ENCODE data around the gene IDH3A.

IDH3A gene

DNA sequence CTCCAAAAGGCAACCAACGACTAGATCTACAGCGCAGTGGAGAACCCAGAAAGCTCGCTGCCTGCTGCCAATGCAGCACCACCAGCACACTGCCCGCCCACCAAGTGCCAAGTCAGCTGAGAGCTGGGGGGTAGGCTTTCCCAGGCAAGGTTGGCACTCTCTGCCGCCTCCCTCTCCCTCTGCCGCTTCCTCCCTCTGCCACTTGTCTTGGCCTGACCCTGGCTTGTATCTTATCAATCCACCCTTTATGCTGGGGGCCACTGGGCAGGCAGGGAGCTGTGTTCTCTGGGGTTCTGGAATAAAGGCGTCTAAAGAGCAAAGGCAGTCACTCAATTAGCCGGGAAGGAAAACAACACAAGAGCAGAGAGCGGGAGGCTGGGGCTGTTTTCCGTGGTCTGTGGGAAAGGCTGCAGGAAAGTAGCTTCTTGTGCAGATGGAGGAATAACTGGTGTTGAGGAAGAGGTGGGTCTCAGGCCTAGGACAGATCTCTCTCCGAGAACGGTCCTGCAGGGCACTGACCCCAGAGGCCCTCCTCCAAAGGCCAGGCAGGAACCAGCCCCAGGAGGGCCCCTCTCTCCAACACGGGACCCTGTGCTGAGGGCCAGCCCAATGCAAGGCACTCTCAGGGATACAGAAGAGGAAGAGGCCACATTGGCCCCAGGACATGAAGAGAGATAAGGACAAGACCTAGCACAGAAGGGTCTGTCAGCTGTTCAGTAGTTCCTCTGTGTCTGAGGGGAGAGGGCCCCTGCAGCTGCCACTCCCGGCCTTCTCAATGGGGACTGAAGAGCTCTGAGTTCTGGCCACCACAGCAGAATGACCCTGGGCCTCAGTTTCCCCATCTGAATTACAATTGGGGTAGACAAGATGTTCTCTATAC lies 54.4 kb downstream of the IDH3A start:
- no CpG with 5 or more reads among the region's 14 CpGs for WGBS (ENCODE audit: extremely low coverage, insufficient coverage, low lambda C conversion rate)
- Histone ChIP-seq H3K27ac (ENCODE audit: low read depth, low read length) (no peak overlapping the region), H4K5ac (ENCODE audit: low read length) (no peak overlapping the region), H2AK5ac (ENCODE audit: low read length) (no peak overlapping the region), H3K23ac (ENCODE audit: low read length) (no peak overlapping the region), H3K9ac (ENCODE audit: low read length) (no peak overlapping the region), H2BK5ac (ENCODE audit: low read length) (no peak overlapping the region), H3K18ac (ENCODE audit: low read length) (no peak overlapping the region), H3K4me2 (ENCODE audit: low read length) (no peak overlapping the region), H3K27me3 (ENCODE audit: insufficient read depth, low read length, poor library complexity) (no peaks in the 10 kb centered on the region), H3K79me2 (ENCODE audit: control insufficient read depth, insufficient read depth, low read length) (no peaks in the 10 kb centered on the region), H3K36me3 (ENCODE audit: control insufficient read depth, insufficient read depth, low read length) (no peaks in the 10 kb centered on the region), H4K8ac (ENCODE audit: low read depth, low read length) (no peak overlapping the region), H3K4me3 (ENCODE audit: low read length) (no peak overlapping the region), H3K4ac (ENCODE audit: low read depth, low read length) (no peak overlapping the region), H3K4me1 (ENCODE audit: control insufficient read depth, low read depth, low read length) (no peaks in the 10 kb centered on the region), H3K56ac (ENCODE audit: low read length) (no peak overlapping the region), H2BK15ac (replicated peaks; ENCODE audit: low read depth) (no peak overlapping the region), H3K79me1 (ENCODE audit: low read length) (no peaks in the 10 kb centered on the region), H2BK120ac (ENCODE audit: low read depth, low read length) (no peak overlapping the region)
- DNase-seq, result no peak

DNA sequence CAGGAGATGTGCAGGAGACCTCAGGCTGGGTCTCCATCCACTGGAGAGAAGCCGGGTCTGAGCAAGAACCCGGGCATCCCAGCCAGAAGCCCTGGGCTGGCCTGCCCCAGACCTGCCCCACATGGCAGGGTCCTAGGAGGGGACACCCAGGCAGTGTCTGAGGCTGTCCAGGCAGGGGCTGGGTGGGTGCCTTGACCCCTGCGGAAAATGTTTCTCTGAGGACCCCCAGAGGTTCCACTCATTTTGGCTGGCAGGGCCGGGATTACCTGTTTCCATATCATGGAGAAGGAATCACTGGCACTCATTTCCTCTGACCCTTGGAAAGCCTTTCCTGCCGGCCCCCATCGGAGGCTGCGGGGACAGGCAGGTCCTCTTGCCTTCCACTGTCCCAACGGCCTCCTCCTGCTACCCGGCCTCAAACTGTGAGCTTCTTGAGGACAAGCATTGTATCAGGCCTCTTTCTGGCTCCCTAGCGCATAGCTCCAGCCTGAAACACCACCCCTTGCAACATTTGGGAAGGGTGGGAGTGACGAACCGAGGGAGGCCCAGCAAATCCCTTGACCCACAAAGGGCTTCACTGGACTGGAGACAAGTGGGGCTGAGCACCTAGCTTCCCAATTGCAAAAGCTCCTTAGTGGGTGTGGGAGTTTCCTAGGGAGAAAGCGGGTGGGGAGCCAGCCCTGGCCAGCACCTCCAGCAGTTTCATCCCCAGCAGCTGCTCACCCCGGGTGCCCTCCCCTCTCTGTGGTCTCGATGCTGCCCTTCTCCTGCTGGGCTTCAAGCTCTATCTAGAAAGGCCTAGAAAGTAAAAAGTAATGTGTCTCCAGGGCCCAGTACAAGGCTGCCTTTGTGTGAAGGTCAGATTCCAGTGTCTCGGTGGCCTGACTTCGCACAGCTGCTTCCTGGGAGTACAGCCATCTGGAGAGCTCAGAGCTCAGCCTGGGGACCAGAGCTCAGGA lies 55.5 kb downstream of the IDH3A start:
- H2BK15ac ChIP-seq (replicated peaks; ENCODE audit: low read depth), result no peak overlapping the region
- no peak overlapping the region for H4K5ac ChIP-seq (ENCODE audit: low read length)
- no peak overlapping the region for H3K23ac ChIP-seq (ENCODE audit: low read length)
- H3K79me1 ChIP-seq (ENCODE audit: low read length), result no peaks in the 10 kb centered on the region
- H4K8ac ChIP-seq (ENCODE audit: low read depth, low read length), result no peak overlapping the region
- H3K79me2 ChIP-seq (ENCODE audit: control insufficient read depth, insufficient read depth, low read length), result no peaks in the 10 kb centered on the region
- H2AK5ac ChIP-seq (ENCODE audit: low read length), result no peak overlapping the region
- H2BK5ac ChIP-seq (ENCODE audit: low read length), result no peak overlapping the region
- H3K4me3 ChIP-seq (ENCODE audit: low read length), result no peak overlapping the region
- no peak overlapping the region for H2BK120ac ChIP-seq (ENCODE audit: low read depth, low read length)
- no peak overlapping the region for H3K18ac ChIP-seq (ENCODE audit: low read length)
- H3K27me3 ChIP-seq (ENCODE audit: insufficient read depth, low read length, poor library complexity), result no peaks in the 10 kb centered on the region
- WGBS (ENCODE audit: extremely low coverage, insufficient coverage, low lambda C conversion rate), result no CpG with 5 or more reads among the region's 17 CpGs
- no peak overlapping the region for H3K4ac ChIP-seq (ENCODE audit: low read depth, low read length)
- no peak overlapping the region for H3K56ac ChIP-seq (ENCODE audit: low read length)
- no peak overlapping the region for H3K27ac ChIP-seq (ENCODE audit: low read depth, low read length)
- no peaks in the 10 kb centered on the region for H3K36me3 ChIP-seq (ENCODE audit: control insufficient read depth, insufficient read depth, low read length)
- H3K4me1 ChIP-seq (ENCODE audit: control insufficient read depth, low read depth, low read length), result no peaks in the 10 kb centered on the region
- no peak overlapping the region for H3K4me2 ChIP-seq (ENCODE audit: low read length)
- no peak overlapping the region for H3K9ac ChIP-seq (ENCODE audit: low read length)
- no peak for DNase-seq

DNA sequence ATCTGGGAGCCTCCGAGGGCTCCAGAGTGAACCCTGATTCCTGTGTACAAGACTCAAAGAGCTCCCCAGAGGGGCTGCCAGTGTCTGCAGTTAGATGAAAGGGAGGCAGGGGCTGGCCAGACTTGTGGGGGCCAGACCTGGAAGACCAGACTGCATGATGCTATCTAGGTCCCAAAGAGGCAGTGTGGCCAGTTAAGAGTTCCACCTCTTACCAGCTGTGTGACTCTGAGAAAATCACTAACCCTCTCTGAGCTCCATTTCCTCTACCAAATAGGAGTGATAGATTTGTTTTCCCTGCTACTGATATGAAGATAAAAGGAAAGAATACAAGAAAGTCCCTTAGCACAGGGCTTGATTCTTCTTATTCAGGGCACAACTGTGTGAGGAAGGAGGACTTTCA lies 56.2 kb downstream of the IDH3A start:
- Histone ChIP-seq H3K9ac (ENCODE audit: low read length) (no peak overlapping the region), H3K23ac (ENCODE audit: low read length) (no peak overlapping the region), H3K4me3 (ENCODE audit: low read length) (no peak overlapping the region), H2AK5ac (ENCODE audit: low read length) (no peak overlapping the region), H2BK15ac (replicated peaks; ENCODE audit: low read depth) (no peak overlapping the region), H3K4me2 (ENCODE audit: low read length) (no peak overlapping the region), H3K27me3 (ENCODE audit: insufficient read depth, low read length, poor library complexity) (no peaks in the 10 kb centered on the region), H3K18ac (ENCODE audit: low read length) (no peak overlapping the region), H2BK5ac (ENCODE audit: low read length) (no peak overlapping the region), H3K79me2 (ENCODE audit: control insufficient read depth, insufficient read depth, low read length) (no peaks in the 10 kb centered on the region), H3K36me3 (ENCODE audit: control insufficient read depth, insufficient read depth, low read length) (no peaks in the 10 kb centered on the region), H3K79me1 (ENCODE audit: low read length) (no peaks in the 10 kb centered on the region), H3K4me1 (ENCODE audit: control insufficient read depth, low read depth, low read length) (no peaks in the 10 kb centered on the region), H4K8ac (ENCODE audit: low read depth, low read length) (no peak overlapping the region), H2BK120ac (ENCODE audit: low read depth, low read length) (no peak overlapping the region), H3K56ac (ENCODE audit: low read length) (no peak overlapping the region), H3K4ac (ENCODE audit: low read depth, low read length) (no peak overlapping the region), H3K27ac (ENCODE audit: low read depth, low read length) (no peak overlapping the region), H4K5ac (ENCODE audit: low read length) (no peak overlapping the region)
- WGBS (ENCODE audit: extremely low coverage, insufficient coverage, low lambda C conversion rate), result no CpG with 5 or more reads among the region's 1 CpG
- no peak for DNase-seq

DNA sequence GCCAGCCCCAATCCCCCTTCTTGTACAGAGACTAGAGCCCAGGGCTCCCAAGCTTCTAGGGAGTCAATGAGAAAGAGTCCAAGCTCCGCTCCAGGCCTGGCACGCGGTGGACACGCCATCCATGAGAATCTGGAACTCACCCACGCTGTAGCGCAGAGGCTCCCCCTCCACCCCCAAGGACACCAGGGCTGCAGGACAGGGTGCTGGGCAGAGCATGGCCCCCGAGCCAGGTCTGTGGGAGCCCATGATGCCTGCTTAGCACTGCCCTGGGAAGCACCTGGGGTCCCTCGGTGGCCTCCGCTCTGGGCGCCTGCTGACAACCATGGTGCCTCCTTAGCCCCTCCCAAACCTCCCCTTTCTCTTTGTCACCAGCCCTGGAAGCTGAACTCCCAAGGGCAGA lies 56.7 kb downstream of the IDH3A start:
- H3K23ac ChIP-seq (ENCODE audit: low read length), result peak overlapping the region; percentile 6
- no peak overlapping the region for H3K4ac ChIP-seq (ENCODE audit: low read depth, low read length)
- H3K9ac ChIP-seq (ENCODE audit: low read length), result no peak overlapping the region
- no peak overlapping the region for H2BK5ac ChIP-seq (ENCODE audit: low read length)
- no peak overlapping the region for H3K18ac ChIP-seq (ENCODE audit: low read length)
- H3K4me2 ChIP-seq (ENCODE audit: low read length), result no peak overlapping the region
- H3K79me2 ChIP-seq (ENCODE audit: control insufficient read depth, insufficient read depth, low read length), result no peaks in the 10 kb centered on the region
- H3K4me3 ChIP-seq (ENCODE audit: low read length), result no peak overlapping the region
- no peak overlapping the region for H3K56ac ChIP-seq (ENCODE audit: low read length)
- no peak overlapping the region for H2BK120ac ChIP-seq (ENCODE audit: low read depth, low read length)
- H4K8ac ChIP-seq (ENCODE audit: low read depth, low read length), result no peak overlapping the region
- H4K5ac ChIP-seq (ENCODE audit: low read length), result no peak overlapping the region
- H3K79me1 ChIP-seq (ENCODE audit: low read length), result no peaks in the 10 kb centered on the region
- no peak for DNase-seq
- H3K27me3 ChIP-seq (ENCODE audit: insufficient read depth, low read length, poor library complexity), result no peaks in the 10 kb centered on the region
- no CpG with 5 or more reads among the region's 10 CpGs for WGBS (ENCODE audit: extremely low coverage, insufficient coverage, low lambda C conversion rate)
- no peak overlapping the region for H2BK15ac ChIP-seq (replicated peaks; ENCODE audit: low read depth)
- no peaks in the 10 kb centered on the region for H3K36me3 ChIP-seq (ENCODE audit: control insufficient read depth, insufficient read depth, low read length)
- H2AK5ac ChIP-seq (ENCODE audit: low read length), result no peak overlapping the region
- H3K27ac ChIP-seq (ENCODE audit: low read depth, low read length), result no peak overlapping the region
- H3K4me1 ChIP-seq (ENCODE audit: control insufficient read depth, low read depth, low read length), result no peaks in the 10 kb centered on the region

DNA sequence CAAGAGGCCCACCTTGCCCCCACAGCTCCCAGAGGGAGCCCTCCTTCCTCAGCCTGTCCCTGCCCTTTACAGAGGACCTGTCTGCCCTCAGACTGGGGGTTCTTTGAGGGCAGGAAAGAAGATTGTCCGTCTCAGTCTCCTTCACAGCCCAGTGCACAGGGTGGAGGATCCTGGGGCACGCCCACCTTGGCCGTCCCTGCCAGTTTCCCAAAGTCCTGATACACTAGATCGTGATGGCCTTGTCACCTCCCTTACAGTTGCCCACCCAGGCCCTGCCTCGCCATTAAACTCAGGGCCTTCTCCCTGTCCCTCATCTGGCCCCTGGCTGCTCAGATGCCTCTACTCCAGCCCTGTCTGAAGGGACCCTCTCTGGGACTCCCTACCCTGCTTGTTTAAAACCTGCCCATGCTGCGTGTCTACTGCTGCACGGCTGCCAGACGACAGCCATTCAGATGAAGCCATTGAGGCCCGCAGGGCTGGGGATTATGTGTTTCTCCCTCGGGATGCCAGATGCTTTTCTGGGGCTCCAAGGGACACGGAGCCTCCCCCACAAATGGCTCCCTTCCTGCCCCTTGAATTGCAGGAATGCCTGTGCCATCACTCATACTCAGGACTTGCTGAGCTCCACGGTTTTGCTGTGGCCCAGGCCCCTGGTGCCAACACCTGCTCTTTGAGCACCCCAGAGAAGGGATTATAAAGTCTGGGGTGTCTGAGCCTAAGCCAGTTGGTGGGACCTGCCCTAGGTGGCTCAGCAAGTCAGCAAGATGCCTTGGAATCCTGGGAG lies 57.4 kb downstream of the IDH3A start:
- Histone ChIP-seq H3K27ac (ENCODE audit: low read depth, low read length) (no peak overlapping the region), H2AK5ac (ENCODE audit: low read length) (no peak overlapping the region), H3K18ac (ENCODE audit: low read length) (no peak overlapping the region), H3K27me3 (ENCODE audit: insufficient read depth, low read length, poor library complexity) (no peaks in the 10 kb centered on the region), H3K4me3 (ENCODE audit: low read length) (no peak overlapping the region), H3K23ac (ENCODE audit: low read length) (no peak overlapping the region), H4K8ac (ENCODE audit: low read depth, low read length) (no peak overlapping the region), H3K4ac (ENCODE audit: low read depth, low read length) (no peak overlapping the region), H3K56ac (ENCODE audit: low read length) (no peak overlapping the region), H3K9ac (ENCODE audit: low read length) (no peak overlapping the region), H3K4me2 (ENCODE audit: low read length) (no peak overlapping the region), H3K79me1 (ENCODE audit: low read length) (no peaks in the 10 kb centered on the region), H3K79me2 (ENCODE audit: control insufficient read depth, insufficient read depth, low read length) (no peaks in the 10 kb centered on the region), H3K4me1 (ENCODE audit: control insufficient read depth, low read depth, low read length) (no peaks in the 10 kb centered on the region), H4K5ac (ENCODE audit: low read length) (no peak overlapping the region), H2BK5ac (ENCODE audit: low read length) (no peak overlapping the region), H2BK15ac (replicated peaks; ENCODE audit: low read depth) (no peak overlapping the region), H3K36me3 (ENCODE audit: control insufficient read depth, insufficient read depth, low read length) (no peaks in the 10 kb centered on the region), H2BK120ac (ENCODE audit: low read depth, low read length) (no peak overlapping the region)
- peak; percentile 48 for DNase-seq
- WGBS (ENCODE audit: extremely low coverage, insufficient coverage, low lambda C conversion rate), result no CpG with 5 or more reads among the region's 12 CpGs

Measured in mesendoderm (in vitro differentiated cells).